ENCODE results near the gene MMP24. TPM values are rescaled to one million over a fixed set of nuclear protein-coding genes. Genes with fewer than 3 reads are reported as not detected.
"Not testable (repeated sequence)": the region's sequence is repeated elsewhere in the genome, so short reads cannot be mapped to it uniquely, and the experiment has no call there.

Gene MMP24
- under 1 TPM in 1 of 5 experiments, not detected in 4; 0.07 TPM for total RNA-seq
- under 1 TPM in 1 of 2 donors, not detected in 1; 0.08 TPM for polyA plus RNA-seq
- total RNA-seq: 0.54 reads per million

DNA sequence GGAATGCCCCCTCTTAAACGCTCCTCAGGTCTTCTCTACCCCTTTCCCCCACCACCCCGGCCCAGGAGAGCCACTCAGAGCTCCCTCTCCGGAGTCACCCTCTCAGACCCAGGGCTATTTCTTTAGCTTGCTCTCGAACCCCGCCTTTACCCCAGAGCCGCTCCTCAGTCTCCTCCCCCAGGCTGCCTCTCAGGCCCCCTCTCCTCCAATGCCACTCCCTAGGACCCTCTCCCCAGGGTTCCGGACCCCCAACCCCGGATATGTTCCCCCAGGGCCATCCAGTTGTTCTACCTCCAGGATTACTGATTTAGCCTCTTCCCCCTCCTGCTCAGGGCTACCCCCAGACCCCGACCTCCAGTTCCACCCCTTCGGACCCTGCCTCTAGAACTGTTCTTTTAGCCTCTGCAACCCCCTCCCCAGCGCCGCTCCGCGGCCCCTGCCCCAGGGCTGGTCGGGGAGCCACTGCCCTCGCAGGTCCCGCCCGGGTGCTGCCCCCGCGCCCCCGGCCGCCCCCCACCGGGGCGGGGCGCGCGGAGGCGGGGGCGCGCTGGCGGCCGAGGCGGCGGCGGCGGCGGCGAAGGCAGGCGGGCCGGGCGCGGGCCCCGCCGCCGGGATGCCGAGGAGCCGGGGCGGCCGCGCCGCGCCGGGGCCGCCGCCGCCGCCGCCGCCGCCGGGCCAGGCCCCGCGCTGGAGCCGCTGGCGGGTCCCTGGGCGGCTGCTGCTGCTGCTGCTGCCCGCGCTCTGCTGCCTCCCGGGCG is at the start of gene MMP24:
Gene MMP24 (plus strand): TSS at position 565 of the 758 bp plus-strand sequence. CDS start 49 bp downstream, at position 614.
- Mint-ChIP-seq H3K4me1 (peaks cover 5 to 16% (median 13%) of the 10 kb centered on the region in 7 donors), H3K4me3 (peak within 1 kb of the TSS; percentile 60 to 84 (median 78)), H3K36me3 (peaks cover 12 to 47% (median 28%) of the 10 kb centered on the region in 5 donors), H3K9me3 (peaks cover 0 to 12% (median 1%) of the 10 kb centered on the region in 11 donors), H3K27ac (no peak within 1 kb of the TSS), H3K27me3 (peaks cover 29 to 52% (median 37%) of the 10 kb centered on the region in 5 donors)
- POLR2A ChIA-PET: interaction anchor here (1.1 kb wide), 1 partner anchor 133 kb away, joined by 4 read pairs; no protein-coding TSS in a partner anchor
- ATAC-seq (no peak), DNase-seq (no peak)
- intact Hi-C loops (cut with micrococcal nuclease): no loop called here
- Histone ChIP-seq H3K4me3 (ENCODE audit: low read length) (no peak within 1 kb of the TSS), H3K27me3 (ENCODE audit: control insufficient read depth in 2 of 2, insufficient read depth in 2 of 2, low read length in 2 of 2) (peaks cover 3 to 6% of the 10 kb centered on the region in 2 donors), H3K27ac (ENCODE audit: low read depth, low read length) (no peak within 1 kb of the TSS), H3K4me1 (ENCODE audit: control insufficient read depth in 2 of 2, insufficient read depth in 2 of 2, low read length in 2 of 2) (no peaks in the 10 kb centered on the region), H3K36me3 (ENCODE audit: control insufficient read depth in 2 of 3, insufficient read depth in 3 of 3, low read length in 3 of 3) (no peaks in the 10 kb centered on the region), H3K9me3 (ENCODE audit: control insufficient read depth in 2 of 3, low read length in 3 of 3) (no peaks in the 10 kb centered on the region)
- CTCF ChIA-PET: no interaction called here

GRCh38 chr20:35179292-35180212 is 46.9 kb upstream of the MMP24 start:
- CTCF ChIA-PET: no interaction called here
- Histone ChIP-seq H3K27me3 (ENCODE audit: control insufficient read depth in 2 of 2, insufficient read depth in 2 of 2, low read length in 2 of 2) (no peaks in the 10 kb centered on the region), H3K27ac (ENCODE audit: low read depth, low read length) (no peak overlapping the region), H3K4me1 (ENCODE audit: control insufficient read depth in 2 of 2, insufficient read depth in 2 of 2, low read length in 2 of 2) (no peaks in the 10 kb centered on the region), H3K9me3 (ENCODE audit: control insufficient read depth in 2 of 3, low read length in 3 of 3) (no peaks in the 10 kb centered on the region), H3K4me3 (ENCODE audit: low read length) (no peak overlapping the region), H3K36me3 (ENCODE audit: control insufficient read depth in 2 of 3, insufficient read depth in 3 of 3, low read length in 3 of 3) (no peaks in the 10 kb centered on the region)
- H3K4me3 Mint-ChIP-seq: no peak overlapping the region
- H3K36me3 Mint-ChIP-seq: peaks cover 0 to 36% (median 24%) of the 10 kb centered on the region in 5 donors
- ATAC-seq (no peak), DNase-seq (no peak)
- POLR2A ChIA-PET: interaction anchor here (0.6 kb wide), 1 partner anchor 774 kb away, joined by 3 read pairs; the partner anchor contains the start of gene SCAND1
- H3K9me3 Mint-ChIP-seq: peaks cover 0 to 2% (median 0%) of the 10 kb centered on the region in 11 donors
- H3K27ac Mint-ChIP-seq: no peak overlapping the region
- peaks cover 0 to 2% (median 0%) of the 10 kb centered on the region in 5 donors for H3K27me3 Mint-ChIP-seq
- intact Hi-C loops (cut with micrococcal nuclease): no loop called here
- peaks cover 0 to 4% (median 0%) of the 10 kb centered on the region in 7 donors for H3K4me1 Mint-ChIP-seq

GRCh38 chr20:35180266-35180665 is 46.2 kb upstream of the MMP24 start:
- Histone ChIP-seq H3K4me1 (ENCODE audit: control insufficient read depth in 2 of 2, insufficient read depth in 2 of 2, low read length in 2 of 2) (no peaks in the 10 kb centered on the region), H3K9me3 (ENCODE audit: control insufficient read depth in 2 of 3, low read length in 3 of 3) (no peaks in the 10 kb centered on the region), H3K36me3 (ENCODE audit: control insufficient read depth in 2 of 3, insufficient read depth in 3 of 3, low read length in 3 of 3) (no peaks in the 10 kb centered on the region), H3K27me3 (ENCODE audit: control insufficient read depth in 2 of 2, insufficient read depth in 2 of 2, low read length in 2 of 2) (no peaks in the 10 kb centered on the region), H3K27ac (ENCODE audit: low read depth, low read length) (no peak overlapping the region), H3K4me3 (ENCODE audit: low read length) (no peak overlapping the region)
- ChIA-PET POLR2A (interaction anchor here (0.6 kb wide), 2 partner anchors 10 to 34 kb away, joined by 3 to 4 read pairs; no protein-coding TSS in a partner anchor), CTCF (no interaction called here)
- Mint-ChIP-seq H3K4me3 (no peak overlapping the region), H3K27ac (no peak overlapping the region), H3K9me3 (peaks cover 0 to under 1% (median 0%) of the 10 kb centered on the region in 11 donors), H3K27me3 (peaks cover 0 to 2% (median 0%) of the 10 kb centered on the region in 5 donors), H3K4me1 (peaks cover 0 to under 1% (median 0%) of the 10 kb centered on the region in 7 donors), H3K36me3 (peaks cover 0 to 41% (median 30%) of the 10 kb centered on the region in 5 donors)
- intact Hi-C loops (cut with micrococcal nuclease): no loop called here
- DNase-seq: no peak
- ATAC-seq: no peak

GRCh38 chr20:35181731-35182130 is 44.8 kb upstream of the MMP24 start:
- Mint-ChIP-seq H3K4me1 (no peaks in the 10 kb centered on the region), H3K27ac (no peak overlapping the region), H3K4me3 (no peak overlapping the region), H3K9me3 (no peaks in the 10 kb centered on the region), H3K36me3 (peaks cover 0 to 40% (median 31%) of the 10 kb centered on the region in 5 donors), H3K27me3 (peaks cover 0 to 2% (median 0%) of the 10 kb centered on the region in 5 donors)
- intact Hi-C loops (cut with micrococcal nuclease): no loop called here
- Histone ChIP-seq H3K27ac (ENCODE audit: low read depth, low read length) (no peak overlapping the region), H3K4me1 (ENCODE audit: control insufficient read depth in 2 of 2, insufficient read depth in 2 of 2, low read length in 2 of 2) (no peaks in the 10 kb centered on the region), H3K36me3 (ENCODE audit: control insufficient read depth in 2 of 3, insufficient read depth in 3 of 3, low read length in 3 of 3) (no peaks in the 10 kb centered on the region), H3K4me3 (ENCODE audit: low read length) (no peak overlapping the region), H3K27me3 (ENCODE audit: control insufficient read depth in 2 of 2, insufficient read depth in 2 of 2, low read length in 2 of 2) (no peaks in the 10 kb centered on the region), H3K9me3 (ENCODE audit: control insufficient read depth in 2 of 3, low read length in 3 of 3) (no peaks in the 10 kb centered on the region)
- DNase-seq: no peak
- POLR2A ChIA-PET: no interaction called here
- CTCF ChIA-PET: interaction anchor here (0.5 kb wide), 1 partner anchor 644 kb away, joined by 3 read pairs; no protein-coding TSS in a partner anchor
- ATAC-seq: no peak

DNA sequence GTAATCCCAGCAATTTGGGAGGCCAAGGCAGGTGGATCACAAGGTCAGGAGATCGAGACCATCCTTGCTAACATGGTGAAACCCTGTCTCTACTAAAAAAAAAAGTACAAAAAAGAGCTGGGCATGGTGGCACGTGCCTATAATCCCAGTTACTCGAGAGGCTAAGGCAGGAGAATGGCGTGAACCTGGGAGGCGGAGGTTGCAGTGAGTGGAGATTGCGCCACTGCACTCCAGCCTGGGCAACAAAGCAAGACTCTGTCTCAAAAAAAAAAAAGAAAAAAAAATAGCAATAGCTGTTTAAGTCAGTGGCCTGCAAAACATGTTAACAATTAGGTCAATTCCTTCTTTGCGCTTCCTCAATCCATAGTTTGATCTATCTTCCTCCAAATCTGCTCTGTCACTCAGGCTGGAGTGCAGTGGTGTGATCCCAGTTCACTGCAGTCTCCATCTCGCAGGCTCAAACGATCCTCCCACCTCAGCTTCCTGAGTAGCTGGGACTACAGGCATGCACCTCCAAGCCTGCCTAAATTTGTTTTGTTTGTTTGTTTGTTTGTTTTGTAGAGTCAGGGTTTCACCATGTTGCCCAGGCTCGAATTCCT is 39.7 kb upstream of the MMP24 start:
- POLR2A ChIA-PET; H3K36me3 ChIP-seq (ENCODE audit: control insufficient read depth in 2 of 3, insufficient read depth in 3 of 3, low read length in 3 of 3); H3K4me1 Mint-ChIP-seq; H3K4me1 ChIP-seq (ENCODE audit: control insufficient read depth in 2 of 2, insufficient read depth in 2 of 2, low read length in 2 of 2); H3K27me3 Mint-ChIP-seq; DNase-seq; H3K9me3 ChIP-seq (ENCODE audit: control insufficient read depth in 2 of 3, low read length in 3 of 3); H3K4me3 ChIP-seq (ENCODE audit: low read length); H3K27ac Mint-ChIP-seq; H3K27ac ChIP-seq (ENCODE audit: low read depth, low read length); H3K27me3 ChIP-seq (ENCODE audit: control insufficient read depth in 2 of 2, insufficient read depth in 2 of 2, low read length in 2 of 2); H3K9me3 Mint-ChIP-seq; ATAC-seq; H3K4me3 Mint-ChIP-seq; intact Hi-C loops (cut with micrococcal nuclease): not testable (repeated sequence)
- H3K36me3 Mint-ChIP-seq: peaks cover 0 to 46% (median 42%) of the 10 kb centered on the region in 5 donors
- CTCF ChIA-PET: interaction anchor here (0.6 to 1.8 kb wide), 2 partner anchors 22 to 42 kb away, joined by 3 to 4 read pairs; no protein-coding TSS in a partner anchor

DNA sequence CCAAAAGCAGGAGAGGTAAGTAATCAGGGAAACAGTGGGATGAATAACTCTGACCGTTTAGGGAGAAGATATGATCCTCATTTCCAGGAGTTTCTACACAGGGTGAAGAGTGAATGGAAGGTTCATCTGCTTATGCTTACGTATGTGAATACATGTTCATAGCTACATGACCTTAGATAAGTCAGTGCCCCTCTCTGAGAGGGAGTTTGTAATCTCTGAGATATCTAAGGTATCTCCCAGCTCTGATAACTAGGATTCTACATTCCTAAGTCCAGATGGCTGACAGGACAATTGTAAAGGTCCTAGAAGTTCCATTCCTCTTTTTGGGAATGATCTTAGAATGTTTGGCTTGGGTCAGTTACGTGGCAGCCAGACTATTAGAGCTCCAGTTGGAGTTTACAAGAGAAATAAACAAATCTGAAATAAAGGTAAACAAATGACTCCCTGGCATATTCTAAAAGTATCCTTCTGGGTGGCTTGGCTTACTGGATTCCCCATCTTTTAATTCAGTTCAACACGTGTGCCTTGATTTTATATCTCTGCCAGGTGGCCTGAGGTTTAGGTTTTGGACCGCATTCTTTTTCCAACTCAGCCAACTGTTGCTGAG is 38.8 kb upstream of the MMP24 start:
- Mint-ChIP-seq H3K27me3 (no peaks in the 10 kb centered on the region), H3K9me3 (no peaks in the 10 kb centered on the region), H3K36me3 (peaks cover 0 to 42% (median 35%) of the 10 kb centered on the region in 5 donors), H3K4me3 (no peak overlapping the region), H3K4me1 (no peaks in the 10 kb centered on the region), H3K27ac (no peak overlapping the region)
- no peaks in the 10 kb centered on the region for H3K27me3 ChIP-seq (ENCODE audit: control insufficient read depth in 2 of 2, insufficient read depth in 2 of 2, low read length in 2 of 2)
- DNase-seq (no peak), ATAC-seq (no peak)
- H3K9me3 ChIP-seq (ENCODE audit: control insufficient read depth in 2 of 3, low read length in 3 of 3): no peaks in the 10 kb centered on the region
- ChIA-PET CTCF (interaction anchor here (0.6 to 1.8 kb wide), 2 partner anchors 21 to 43 kb away, joined by 3 to 4 read pairs; no protein-coding TSS in a partner anchor), POLR2A (no interaction called here)
- no peaks in the 10 kb centered on the region for H3K4me1 ChIP-seq (ENCODE audit: control insufficient read depth in 2 of 2, insufficient read depth in 2 of 2, low read length in 2 of 2)
- H3K4me3 ChIP-seq (ENCODE audit: low read length): no peak overlapping the region
- H3K36me3 ChIP-seq (ENCODE audit: control insufficient read depth in 2 of 3, insufficient read depth in 3 of 3, low read length in 3 of 3): no peaks in the 10 kb centered on the region
- H3K27ac ChIP-seq (ENCODE audit: low read depth, low read length): no peak overlapping the region
- intact Hi-C loops (cut with micrococcal nuclease): no loop called here
